Measurements from ENCODE around the gene ADGRG4.

DNA sequence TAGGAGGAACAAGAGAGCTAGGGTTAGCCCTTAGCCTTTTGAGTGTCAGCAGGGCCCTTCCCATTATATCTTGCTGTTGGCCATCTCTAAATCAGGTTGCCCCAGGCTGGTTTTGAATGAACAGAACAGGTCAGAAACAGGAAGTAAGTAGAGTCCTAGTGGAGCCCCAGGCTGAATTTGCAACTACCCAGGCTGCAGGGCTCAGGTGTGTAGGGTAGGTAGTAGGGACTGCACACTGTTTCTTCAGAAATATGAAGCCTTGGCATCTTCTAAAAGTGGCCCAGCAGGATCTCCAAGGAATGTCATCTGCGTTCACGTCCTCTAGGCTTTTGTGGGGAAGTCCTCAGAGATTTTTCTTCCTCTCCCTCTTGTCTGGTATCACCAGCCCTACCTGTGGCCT is 90.2 kb downstream of the ADGRG4 start:
- TF ChIP-seq NR2C2 (CRISPR knock-in tag; IDR thresholded peaks at IDR 0.05) = no peak
- TF ChIP-seq ESRRA (CRISPR knock-in tag; IDR thresholded peaks at IDR 0.05; ENCODE audit: borderline replicate concordance) = no peak
- TF ChIP-seq, protein P1, sequence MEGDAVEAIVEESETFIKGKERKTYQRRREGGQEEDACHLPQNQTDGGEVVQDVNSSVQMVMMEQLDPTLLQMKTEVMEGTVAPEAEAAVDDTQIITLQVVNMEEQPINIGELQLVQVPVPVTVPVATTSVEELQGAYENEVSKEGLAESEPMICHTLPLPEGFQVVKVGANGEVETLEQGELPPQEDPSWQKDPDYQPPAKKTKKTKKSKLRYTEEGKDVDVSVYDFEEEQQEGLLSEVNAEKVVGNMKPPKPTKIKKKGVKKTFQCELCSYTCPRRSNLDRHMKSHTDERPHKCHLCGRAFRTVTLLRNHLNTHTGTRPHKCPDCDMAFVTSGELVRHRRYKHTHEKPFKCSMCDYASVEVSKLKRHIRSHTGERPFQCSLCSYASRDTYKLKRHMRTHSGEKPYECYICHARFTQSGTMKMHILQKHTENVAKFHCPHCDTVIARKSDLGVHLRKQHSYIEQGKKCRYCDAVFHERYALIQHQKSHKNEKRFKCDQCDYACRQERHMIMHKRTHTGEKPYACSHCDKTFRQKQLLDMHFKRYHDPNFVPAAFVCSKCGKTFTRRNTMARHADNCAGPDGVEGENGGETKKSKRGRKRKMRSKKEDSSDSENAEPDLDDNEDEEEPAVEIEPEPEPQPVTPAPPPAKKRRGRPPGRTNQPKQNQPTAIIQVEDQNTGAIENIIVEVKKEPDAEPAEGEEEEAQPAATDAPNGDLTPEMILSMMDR (IDR thresholded peaks at IDR 0.05) = no peak
- TF ChIP-seq, protein P2, sequence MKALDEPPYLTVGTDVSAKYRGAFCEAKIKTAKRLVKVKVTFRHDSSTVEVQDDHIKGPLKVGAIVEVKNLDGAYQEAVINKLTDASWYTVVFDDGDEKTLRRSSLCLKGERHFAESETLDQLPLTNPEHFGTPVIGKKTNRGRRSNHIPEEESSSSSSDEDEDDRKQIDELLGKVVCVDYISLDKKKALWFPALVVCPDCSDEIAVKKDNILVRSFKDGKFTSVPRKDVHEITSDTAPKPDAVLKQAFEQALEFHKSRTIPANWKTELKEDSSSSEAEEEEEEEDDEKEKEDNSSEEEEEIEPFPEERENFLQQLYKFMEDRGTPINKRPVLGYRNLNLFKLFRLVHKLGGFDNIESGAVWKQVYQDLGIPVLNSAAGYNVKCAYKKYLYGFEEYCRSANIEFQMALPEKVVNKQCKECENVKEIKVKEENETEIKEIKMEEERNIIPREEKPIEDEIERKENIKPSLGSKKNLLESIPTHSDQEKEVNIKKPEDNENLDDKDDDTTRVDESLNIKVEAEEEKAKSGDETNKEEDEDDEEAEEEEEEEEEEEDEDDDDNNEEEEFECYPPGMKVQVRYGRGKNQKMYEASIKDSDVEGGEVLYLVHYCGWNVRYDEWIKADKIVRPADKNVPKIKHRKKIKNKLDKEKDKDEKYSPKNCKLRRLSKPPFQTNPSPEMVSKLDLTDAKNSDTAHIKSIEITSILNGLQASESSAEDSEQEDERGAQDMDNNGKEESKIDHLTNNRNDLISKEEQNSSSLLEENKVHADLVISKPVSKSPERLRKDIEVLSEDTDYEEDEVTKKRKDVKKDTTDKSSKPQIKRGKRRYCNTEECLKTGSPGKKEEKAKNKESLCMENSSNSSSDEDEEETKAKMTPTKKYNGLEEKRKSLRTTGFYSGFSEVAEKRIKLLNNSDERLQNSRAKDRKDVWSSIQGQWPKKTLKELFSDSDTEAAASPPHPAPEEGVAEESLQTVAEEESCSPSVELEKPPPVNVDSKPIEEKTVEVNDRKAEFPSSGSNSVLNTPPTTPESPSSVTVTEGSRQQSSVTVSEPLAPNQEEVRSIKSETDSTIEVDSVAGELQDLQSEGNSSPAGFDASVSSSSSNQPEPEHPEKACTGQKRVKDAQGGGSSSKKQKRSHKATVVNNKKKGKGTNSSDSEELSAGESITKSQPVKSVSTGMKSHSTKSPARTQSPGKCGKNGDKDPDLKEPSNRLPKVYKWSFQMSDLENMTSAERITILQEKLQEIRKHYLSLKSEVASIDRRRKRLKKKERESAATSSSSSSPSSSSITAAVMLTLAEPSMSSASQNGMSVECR (CRISPR knock-in tag; IDR thresholded peaks at IDR 0.05; ENCODE audit: borderline replicate concordance) = no peak
- TF ChIP-seq, protein P3, sequence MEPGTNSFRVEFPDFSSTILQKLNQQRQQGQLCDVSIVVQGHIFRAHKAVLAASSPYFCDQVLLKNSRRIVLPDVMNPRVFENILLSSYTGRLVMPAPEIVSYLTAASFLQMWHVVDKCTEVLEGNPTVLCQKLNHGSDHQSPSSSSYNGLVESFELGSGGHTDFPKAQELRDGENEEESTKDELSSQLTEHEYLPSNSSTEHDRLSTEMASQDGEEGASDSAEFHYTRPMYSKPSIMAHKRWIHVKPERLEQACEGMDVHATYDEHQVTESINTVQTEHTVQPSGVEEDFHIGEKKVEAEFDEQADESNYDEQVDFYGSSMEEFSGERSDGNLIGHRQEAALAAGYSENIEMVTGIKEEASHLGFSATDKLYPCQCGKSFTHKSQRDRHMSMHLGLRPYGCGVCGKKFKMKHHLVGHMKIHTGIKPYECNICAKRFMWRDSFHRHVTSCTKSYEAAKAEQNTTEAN (CRISPR knock-in tag; IDR thresholded peaks at IDR 0.05) = no peak
- no peak for TF ChIP-seq FOXP1 (CRISPR knock-in tag; IDR thresholded peaks at IDR 0.05; ENCODE audit: borderline replicate concordance)
- TF ChIP-seq, protein P4, sequence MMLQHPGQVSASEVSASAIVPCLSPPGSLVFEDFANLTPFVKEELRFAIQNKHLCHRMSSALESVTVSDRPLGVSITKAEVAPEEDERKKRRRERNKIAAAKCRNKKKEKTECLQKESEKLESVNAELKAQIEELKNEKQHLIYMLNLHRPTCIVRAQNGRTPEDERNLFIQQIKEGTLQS (CRISPR knock-in tag; conservative IDR thresholded peaks at IDR 0.05) = no peak
- no peak for TF ChIP-seq TEAD4 (CRISPR knock-in tag; IDR thresholded peaks at IDR 0.05)

Measured in WTC11 (cell line).